GM12878 (cell line): ENCODE data around the gene CAMK2A. TPM values are rescaled to one million over a fixed set of nuclear protein-coding genes. Genes with fewer than 3 reads are reported as not detected.

Experiments
- IRF3 ChIP-seq: fragments of 450-650 bp; IDR thresholded peaks from 2 replicates; pipeline ENCODE4 v1.6.1; 2014; ENCODE audit warnings: mild to moderate bottlenecking
- NR2C1 ChIP-seq: fragments of 450-650 bp; IDR thresholded peaks from 2 replicates; pipeline ENCODE4 v1.6.1; 2017; ENCODE audit warnings: antibody characterized with exemption, mild to moderate bottlenecking, moderate library complexity
- POLR2AphosphoS5 ChIP-seq: IDR thresholded peaks from 2 replicates; pipeline ENCODE4 v1.6.1; 2011; ENCODE audit warnings: mild to moderate bottlenecking, low read length, inconsistent platforms
- ZBTB40 ChIP-seq: fragments of 450-650 bp; IDR thresholded peaks from 2 replicates; pipeline ENCODE4 v1.6.1; 2016; ENCODE audit warnings: mild to moderate bottlenecking, moderate library complexity, borderline replicate concordance
- polyA plus RNA-seq, 11 experiments: library from polyadenylated mRNA; depleted of rRNA in 4 of 11; unstranded in 6 of 11; stranded (reverse) in 5 of 11; fragments of >200 nt; fragmentation: Nextera tagmentation in 4 of 11; fragmentation: Illumina TruSeq in 1 of 11; extraction: Ambion mirVana in 4 of 11; extraction: Trizol in 1 of 11; gene quantifications; 1 replicate in 1 of 11; 2 replicates in 10 of 11; pipeline versions ENCODE4 v1.2.1 to v1.2.3, GENCODE V29; 2011 to 2016; ENCODE audit warnings: inconsistent platforms in 2 of 11, missing spikeins in 2 of 11, low read depth in 1 of 11
- total RNA-seq, 4 experiments: library from RNA; depleted of rRNA in 3 of 4; stranded (reverse); fragments of >200 nt in 3 of 4; fragmentation: Illumina TruSeq in 1 of 4; extraction: Trizol in 1 of 4; gene quantifications; 2 replicates each; pipeline versions ENCODE4 v1.2.1 to v1.2.3, GENCODE V29; 2013 to 2021
- TF ChIP-seq, protein P1 (sequence below): fragments of 450-650 bp; IDR thresholded peaks from 2 replicates; pipeline ENCODE4 v1.6.1; 2017; ENCODE audit warnings: mild to moderate bottlenecking, moderate library complexity

The CAMK2A gene
- total and polyA plus RNA-seq, 10 of the 15 experiments (the other 5 are each of a cell fraction or from before 2014, with no cell fraction given): 0.11 TPM; not detected in 9

DNA sequence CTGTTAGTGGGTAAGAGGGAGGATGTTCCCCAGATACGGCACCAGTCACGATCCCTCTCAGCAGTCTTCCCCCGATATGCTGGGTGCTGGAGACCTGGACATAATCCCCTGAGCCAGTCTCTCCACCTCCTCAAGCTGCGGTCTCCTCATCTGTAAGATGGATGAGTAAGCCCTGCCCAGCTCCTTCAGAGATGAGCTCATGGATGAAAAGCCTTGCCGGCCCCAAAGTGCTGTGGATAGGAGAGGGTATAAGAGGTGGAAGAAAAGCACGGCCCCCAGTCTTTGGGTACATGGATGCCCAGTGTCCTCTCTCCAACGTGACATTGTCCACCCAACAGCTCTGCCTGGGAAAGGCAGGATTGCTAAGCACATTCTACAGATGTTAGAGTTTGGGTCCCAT is 4.5 kb downstream of the CAMK2A start (continued):
- TF ChIP-seq ZBTB40 (no peak), NR2C1 (no peak), IRF3 (no peak), POLR2AphosphoS5 (no peak)
- TF ChIP-seq, protein P1, sequence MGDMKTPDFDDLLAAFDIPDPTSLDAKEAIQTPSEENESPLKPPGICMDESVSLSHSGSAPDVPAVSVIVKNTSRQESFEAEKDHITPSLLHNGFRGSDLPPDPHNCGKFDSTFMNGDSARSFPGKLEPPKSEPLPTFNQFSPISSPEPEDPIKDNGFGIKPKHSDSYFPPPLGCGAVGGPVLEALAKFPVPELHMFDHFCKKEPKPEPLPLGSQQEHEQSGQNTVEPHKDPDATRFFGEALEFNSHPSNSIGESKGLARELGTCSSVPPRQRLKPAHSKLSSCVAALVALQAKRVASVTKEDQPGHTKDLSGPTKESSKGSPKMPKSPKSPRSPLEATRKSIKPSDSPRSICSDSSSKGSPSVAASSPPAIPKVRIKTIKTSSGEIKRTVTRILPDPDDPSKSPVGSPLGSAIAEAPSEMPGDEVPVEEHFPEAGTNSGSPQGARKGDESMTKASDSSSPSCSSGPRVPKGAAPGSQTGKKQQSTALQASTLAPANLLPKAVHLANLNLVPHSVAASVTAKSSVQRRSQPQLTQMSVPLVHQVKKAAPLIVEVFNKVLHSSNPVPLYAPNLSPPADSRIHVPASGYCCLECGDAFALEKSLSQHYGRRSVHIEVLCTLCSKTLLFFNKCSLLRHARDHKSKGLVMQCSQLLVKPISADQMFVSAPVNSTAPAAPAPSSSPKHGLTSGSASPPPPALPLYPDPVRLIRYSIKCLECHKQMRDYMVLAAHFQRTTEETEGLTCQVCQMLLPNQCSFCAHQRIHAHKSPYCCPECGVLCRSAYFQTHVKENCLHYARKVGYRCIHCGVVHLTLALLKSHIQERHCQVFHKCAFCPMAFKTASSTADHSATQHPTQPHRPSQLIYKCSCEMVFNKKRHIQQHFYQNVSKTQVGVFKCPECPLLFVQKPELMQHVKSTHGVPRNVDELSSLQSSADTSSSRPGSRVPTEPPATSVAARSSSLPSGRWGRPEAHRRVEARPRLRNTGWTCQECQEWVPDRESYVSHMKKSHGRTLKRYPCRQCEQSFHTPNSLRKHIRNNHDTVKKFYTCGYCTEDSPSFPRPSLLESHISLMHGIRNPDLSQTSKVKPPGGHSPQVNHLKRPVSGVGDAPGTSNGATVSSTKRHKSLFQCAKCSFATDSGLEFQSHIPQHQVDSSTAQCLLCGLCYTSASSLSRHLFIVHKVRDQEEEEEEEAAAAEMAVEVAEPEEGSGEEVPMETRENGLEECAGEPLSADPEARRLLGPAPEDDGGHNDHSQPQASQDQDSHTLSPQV: no peak
